SK-N-MC (cell line): Measurements from ENCODE around the gene DPF3.

Experiments
- EZH2 ChIP-seq: fragments of 200-600 bp; sonication (generic); IDR thresholded peaks from one replicate; pipeline ENCODE4 v1.6.1; 2017; ENCODE audit warnings: antibody characterized with exemption
- FOXP2 ChIP-seq: optimal IDR thresholded peaks from 2 replicates; pipeline ENCODE3; 2011; ENCODE audit warnings: mild to moderate bottlenecking, moderate library complexity; ENCODE audit not compliant: insufficient read depth; ENCODE audit errors: extremely low read length, control extremely low read depth
- POLR2AphosphoS5 ChIP-seq: IDR thresholded peaks from 2 replicates; pipeline ENCODE4 v1.6.1; 2012; ENCODE audit warnings: mild to moderate bottlenecking, low read depth, low read length, borderline replicate concordance

DNA sequence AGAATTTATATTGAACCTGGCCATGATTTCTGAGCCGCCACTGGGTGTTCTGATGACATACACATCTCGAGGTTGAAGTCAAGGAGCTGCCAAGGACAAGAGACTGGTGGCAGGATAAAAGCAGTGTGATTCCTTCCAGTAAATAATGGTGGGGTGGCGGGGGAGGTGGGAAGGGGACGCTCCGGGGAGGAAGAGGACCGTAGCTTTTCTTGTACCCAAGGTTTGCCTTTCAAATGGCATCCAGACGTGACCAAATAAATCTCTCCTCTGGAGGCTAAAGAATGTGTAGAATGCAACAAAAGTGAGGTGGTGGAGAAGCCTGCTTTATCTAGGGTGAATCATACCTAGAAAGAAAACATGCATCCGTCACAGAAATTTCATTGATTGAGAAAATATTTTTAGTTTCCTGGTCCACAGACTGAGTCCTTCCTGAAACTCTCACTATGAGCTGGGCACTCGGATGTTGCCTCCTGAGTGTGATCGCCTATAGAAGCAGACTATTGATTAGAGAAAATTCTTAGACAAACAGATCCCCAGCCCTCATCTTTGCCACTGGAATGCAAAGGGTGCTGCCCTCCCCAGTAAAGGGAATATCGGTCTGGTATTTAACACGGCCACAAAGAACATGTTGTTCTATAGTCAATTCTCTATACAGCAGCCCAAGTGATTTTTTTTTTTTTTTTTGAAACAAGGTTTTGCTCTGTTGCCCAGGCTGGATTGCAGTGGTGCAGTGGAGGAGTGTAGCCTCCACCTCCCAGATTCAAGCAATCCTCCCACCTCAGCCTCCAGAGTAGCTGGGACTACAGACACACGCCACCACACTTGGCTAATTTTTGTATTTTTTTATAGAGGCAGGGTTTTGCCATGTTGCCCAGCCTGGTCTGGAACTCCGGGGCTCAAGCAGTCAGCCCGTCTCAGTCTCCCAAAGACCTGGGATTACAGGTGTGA lies 112.1 kb downstream of the DPF3 start:
- TF ChIP-seq FOXP2: no peak
- TF ChIP-seq EZH2: no peak
- TF ChIP-seq POLR2AphosphoS5: no peak
